GM23338 (cell line): ENCODE measurements around the gene ADAMTS14. TPM values are rescaled to one million over a fixed set of nuclear protein-coding genes. Genes with fewer than 3 reads are reported as not detected.

ENCODE experiments used
- ATAC-seq: fragments of 200-7000 bp; cut with Tn5 transposase; 3 replicates; pipeline ENCODE4 v1.9.1; 2020
- DNase-seq: peaks from one replicate; pipeline ENCODE4 v3.0.0-alpha.2; 2015; ENCODE audit warnings: low spot score
- H2AFZ ChIP-seq: fragments of 200-600 bp; sonication (generic); 2 replicates; pipeline ENCODE4 v1.8.0; 2016; ENCODE audit warnings: antibody characterized with exemption, mild to moderate bottlenecking, moderate library complexity
- H3F3A ChIP-seq: fragments of 200-600 bp; sonication (generic); replicated peaks from 2 replicates; pipeline ENCODE4 v1.8.0; 2017; ENCODE audit warnings: antibody characterized with exemption, mixed run types, low read depth
- H3K27ac ChIP-seq: fragments of 200-600 bp; sonication (generic); 2 replicates; pipeline ENCODE4 v1.6.1; 2016; ENCODE audit warnings: low read depth
- H3K27me3 ChIP-seq: fragments of 200-600 bp; sonication (generic); 2 replicates; pipeline ENCODE4 v1.8.0; 2016; ENCODE audit warnings: mild to moderate bottlenecking, mixed run types, moderate library complexity; ENCODE audit not compliant: insufficient read depth
- H3K36me3 ChIP-seq: fragments of 200-600 bp; sonication (generic); 2 replicates; pipeline ENCODE4 v1.8.0; 2016; ENCODE audit warnings: mild to moderate bottlenecking; ENCODE audit not compliant: insufficient read depth
- H3K4me1 ChIP-seq: fragments of 200-600 bp; sonication (generic); 2 replicates; pipeline ENCODE4 v1.8.0; 2016; ENCODE audit warnings: mild to moderate bottlenecking, moderate library complexity; ENCODE audit not compliant: insufficient read depth
- H3K4me2 ChIP-seq: fragments of 200-600 bp; sonication (generic); 2 replicates; pipeline ENCODE4 v1.7.1; 2017; ENCODE audit warnings: mixed run types
- H3K4me3 ChIP-seq: fragments of 200-600 bp; sonication (generic); 2 replicates; pipeline ENCODE4 v1.6.1; 2016; ENCODE audit warnings: mixed run types
- H3K79me2 ChIP-seq: fragments of 200-600 bp; sonication (generic); replicated peaks from 2 replicates; pipeline ENCODE4 v1.8.0; 2017; ENCODE audit warnings: mild to moderate bottlenecking; ENCODE audit not compliant: insufficient read depth
- H3K9me2 ChIP-seq: fragments of 200-600 bp; sonication (generic); 2 replicates; pipeline ENCODE4 v1.8.0; 2017; ENCODE audit not compliant: insufficient read depth
- H4K20me1 ChIP-seq: fragments of 200-600 bp; sonication (generic); replicated peaks from 2 replicates; pipeline ENCODE4 v1.8.0; 2017; ENCODE audit warnings: mild to moderate bottlenecking; ENCODE audit not compliant: insufficient read depth
- H3K27ac Mint-ChIP-seq: 2 replicates; pipeline ENCODE4 v1.8.0; 2020; ENCODE audit warnings: inconsistent platforms, mild to moderate bottlenecking, moderate library complexity, mixed read lengths
- H3K27me3 Mint-ChIP-seq: 3 replicates; pipeline ENCODE4 v1.8.0; 2022; ENCODE audit warnings: low read depth, mild to moderate bottlenecking, moderate library complexity, mixed read lengths, inconsistent platforms; ENCODE audit not compliant: insufficient read depth, poor library complexity
- H3K36me3 Mint-ChIP-seq: 3 replicates; pipeline ENCODE4 v1.8.0; 2021; ENCODE audit warnings: low read depth, mild to moderate bottlenecking, inconsistent platforms, moderate library complexity, mixed read lengths
- H3K4me1 Mint-ChIP-seq: 3 replicates; pipeline ENCODE4 v1.8.0; 2020; ENCODE audit warnings: mild to moderate bottlenecking, inconsistent platforms, mixed read lengths
- H3K4me3 Mint-ChIP-seq: 3 replicates; pipeline ENCODE4 v1.8.0; 2021; ENCODE audit warnings: moderate library complexity, mild to moderate bottlenecking, inconsistent platforms, mixed read lengths
- H3K9me3 Mint-ChIP-seq: 3 replicates; pipeline ENCODE4 v1.8.0; 2020; ENCODE audit warnings: moderate library complexity, mild to moderate bottlenecking, inconsistent platforms, mixed read lengths
- CREB1 ChIP-seq: fragments of 250-450 bp; sonication (Bioruptor Pico); IDR thresholded peaks from 2 replicates; pipeline ENCODE4 v1.5.0; 2020; ENCODE audit warnings: low read depth, mild to moderate bottlenecking, moderate library complexity
- ETS1 ChIP-seq: IDR thresholded peaks from 2 replicates; pipeline ENCODE4 v1.6.1; 2016; ENCODE audit warnings: antibody characterized with exemption
- EZH2 ChIP-seq: fragments of 200-600 bp; sonication (generic); IDR thresholded peaks from one replicate; pipeline ENCODE4 v1.8.0; 2017; ENCODE audit warnings: antibody characterized with exemption, mild to moderate bottlenecking, low read depth; ENCODE audit not compliant: unreplicated experiment
- EZH2phosphoT487 ChIP-seq: fragments of 200-600 bp; sonication (generic); IDR thresholded peaks from one replicate; pipeline ENCODE4 v1.8.1; 2018; ENCODE audit warnings: antibody characterized with exemption; ENCODE audit not compliant: unreplicated experiment
- JUNB ChIP-seq: IDR thresholded peaks from one replicate; pipeline ENCODE4 v1.6.1; 2016; ENCODE audit warnings: antibody characterized with exemption; ENCODE audit not compliant: unreplicated experiment
- NANOG ChIP-seq: IDR thresholded peaks from 2 replicates; pipeline ENCODE4 v1.6.1; 2016; ENCODE audit warnings: antibody characterized with exemption, borderline replicate concordance
- POLR2AphosphoS5 ChIP-seq: IDR thresholded peaks from 2 replicates; pipeline ENCODE4 v1.6.1; 2016; ENCODE audit warnings: antibody characterized with exemption, low read depth
- REST ChIP-seq: IDR thresholded peaks from one replicate; pipeline ENCODE4 v1.6.1; 2018; ENCODE audit warnings: antibody characterized with exemption; ENCODE audit not compliant: unreplicated experiment
- STAT1 ChIP-seq: IDR thresholded peaks from one replicate; pipeline ENCODE4 v1.6.1; 2016; ENCODE audit warnings: antibody characterized with exemption; ENCODE audit not compliant: unreplicated experiment
- ZNF114 ChIP-seq: fragments of 250-450 bp; sonication (Bioruptor Pico); IDR thresholded peaks from 2 replicates; pipeline ENCODE4 v1.5.0; 2020; ENCODE audit warnings: mild to moderate bottlenecking, moderate library complexity
- ZNF331 ChIP-seq: fragments of 250-450 bp; sonication (Bioruptor Pico); IDR thresholded peaks from 2 replicates; pipeline ENCODE4 v1.5.0; 2020; ENCODE audit warnings: low read depth, mild to moderate bottlenecking, moderate library complexity
- ZNF462 ChIP-seq: fragments of 250-450 bp; sonication (Bioruptor Pico); IDR thresholded peaks from 2 replicates; pipeline ENCODE4 v1.5.0; 2020; ENCODE audit warnings: mild to moderate bottlenecking, moderate library complexity
- polyA plus RNA-seq: library from polyadenylated mRNA; unstranded; fragments of >200 nt; fragmentation: Nextera tagmentation; extraction: Ambion mirVana; gene quantifications from 2 replicates; pipeline ENCODE4 v1.2.1, GENCODE V29; 2016
- total RNA-seq: library from RNA; depleted of rRNA; stranded (reverse); fragments of >200 nt; shearing (Covaris generic); gene quantifications from 2 replicates; pipeline ENCODE4 v1.2.3, GENCODE V29; 2014
- TF ChIP-seq, protein P1 (sequence below), 2 experiments: fragments of 200-600 bp in 1 of 2; sonication (generic) in 1 of 2; conservative IDR thresholded peaks; 2 replicates each; pipeline versions ENCODE4 v1.5.1 to v1.6.1; 2016 to 2017; ENCODE audit warnings: antibody characterized with exemption in 2 of 2, low read depth in 2 of 2, mild to moderate bottlenecking in 2 of 2, moderate library complexity in 1 of 2

ADAMTS14 gene
- total and polyA plus RNA-seq, 2 experiments from 2014 or later = 1.9 to 2.1 TPM

DNA sequence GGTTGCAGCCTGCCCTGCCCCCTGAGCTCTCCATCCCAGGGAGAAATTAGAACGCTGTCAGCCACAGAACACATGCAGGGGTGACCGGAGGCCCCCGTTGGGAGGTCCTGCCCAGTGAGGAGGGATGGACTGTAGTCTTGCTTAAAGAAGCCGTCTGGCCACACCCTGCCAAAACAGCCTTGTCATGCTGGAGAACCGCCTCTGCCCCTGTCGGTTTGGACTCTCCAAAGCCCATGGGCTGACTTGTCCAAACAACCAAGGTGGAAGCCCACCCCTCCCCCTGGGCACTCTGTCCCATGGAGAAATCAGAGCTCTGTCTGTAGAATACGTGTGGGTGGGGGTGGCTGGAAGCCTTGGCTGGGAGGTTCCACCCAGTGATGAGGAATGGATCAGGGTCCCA, 125.5 kb downstream of the ADAMTS14 start:
- Histone ChIP-seq H3K4me1 (no peaks in the 10 kb centered on the region), H3K4me3 (no peak overlapping the region), H3K27ac (no peak overlapping the region), H3K27me3 (no peaks in the 10 kb centered on the region), H3K79me2 (no peaks in the 10 kb centered on the region), H3K9me2 (peaks cover 13% of the 10 kb centered on the region), H3K36me3 (no peaks in the 10 kb centered on the region), H2AFZ (no peak overlapping the region), H4K20me1 (no peaks in the 10 kb centered on the region), H3K4me2 (no peak overlapping the region), H3F3A (no peaks in the 10 kb centered on the region)
- TF ChIP-seq STAT1 = no peak
- no peak for TF ChIP-seq NANOG
- TF ChIP-seq ZNF462 (CRISPR knock-in tag) = no peak
- TF ChIP-seq, protein P1, sequence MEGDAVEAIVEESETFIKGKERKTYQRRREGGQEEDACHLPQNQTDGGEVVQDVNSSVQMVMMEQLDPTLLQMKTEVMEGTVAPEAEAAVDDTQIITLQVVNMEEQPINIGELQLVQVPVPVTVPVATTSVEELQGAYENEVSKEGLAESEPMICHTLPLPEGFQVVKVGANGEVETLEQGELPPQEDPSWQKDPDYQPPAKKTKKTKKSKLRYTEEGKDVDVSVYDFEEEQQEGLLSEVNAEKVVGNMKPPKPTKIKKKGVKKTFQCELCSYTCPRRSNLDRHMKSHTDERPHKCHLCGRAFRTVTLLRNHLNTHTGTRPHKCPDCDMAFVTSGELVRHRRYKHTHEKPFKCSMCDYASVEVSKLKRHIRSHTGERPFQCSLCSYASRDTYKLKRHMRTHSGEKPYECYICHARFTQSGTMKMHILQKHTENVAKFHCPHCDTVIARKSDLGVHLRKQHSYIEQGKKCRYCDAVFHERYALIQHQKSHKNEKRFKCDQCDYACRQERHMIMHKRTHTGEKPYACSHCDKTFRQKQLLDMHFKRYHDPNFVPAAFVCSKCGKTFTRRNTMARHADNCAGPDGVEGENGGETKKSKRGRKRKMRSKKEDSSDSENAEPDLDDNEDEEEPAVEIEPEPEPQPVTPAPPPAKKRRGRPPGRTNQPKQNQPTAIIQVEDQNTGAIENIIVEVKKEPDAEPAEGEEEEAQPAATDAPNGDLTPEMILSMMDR (conservative IDR thresholded peaks at IDR 0.05; ENCODE audit: low read depth in 2 of 2) = no peak
- no peak for TF ChIP-seq EZH2phosphoT487
- no peak for TF ChIP-seq ZNF114 (CRISPR knock-in tag)
- no peak for TF ChIP-seq REST
- TF ChIP-seq JUNB = no peak
- TF ChIP-seq ETS1 = no peak
- TF ChIP-seq POLR2AphosphoS5 = no peak
- no peak for TF ChIP-seq ZNF331
- no peak for TF ChIP-seq EZH2
- no peak for TF ChIP-seq CREB1 (CRISPR knock-in tag)
- ATAC-seq = no peak
- H3K4me1 Mint-ChIP-seq = no peaks in the 10 kb centered on the region
- DNase-seq = no peak
- no peaks in the 10 kb centered on the region for H3K36me3 Mint-ChIP-seq
- no peaks in the 10 kb centered on the region for H3K9me3 Mint-ChIP-seq
- no peak overlapping the region for H3K27ac Mint-ChIP-seq
- H3K27me3 Mint-ChIP-seq = peaks cover 2% of the 10 kb centered on the region
- H3K4me3 Mint-ChIP-seq = no peak overlapping the region
